Activated naive CD4-positive, alpha-beta T cell treated with anti-CD3 and anti-CD28 coated beads, Interleukin-2, amount 10 ng/mL, durations not matched to agents 7 days and 5 days (primary cell): ENCODE data around the gene GCNT1.
"Not testable (repeated sequence)": the region's sequence is repeated elsewhere in the genome, so short reads cannot be mapped to it uniquely, and the experiment has no call there.

Source experiments
- CTCF ChIA-PET: fragments of 350-600 bp; sonication (Branson Sonifier 250); formaldehyde crosslinking; loops from one replicate; lab custom pipeline; 2021; ENCODE audit warnings: antibody characterized with exemption; lab: Charles Lee
- DNase-seq: peaks from one replicate; pipeline ENCODE4 v3.0.0-alpha.2; 2020
- H3K27ac Mint-ChIP-seq: one replicate; pipeline ENCODE4 v1.8.0; 2021; ENCODE audit warnings: mild to moderate bottlenecking, moderate library complexity, mixed read lengths
- H3K27me3 Mint-ChIP-seq: one replicate; pipeline ENCODE4 v1.8.0; 2021; ENCODE audit warnings: mild to moderate bottlenecking, mixed read lengths
- H3K36me3 Mint-ChIP-seq: one replicate; pipeline ENCODE4 v1.8.0; 2021; ENCODE audit warnings: mixed read lengths
- H3K4me1 Mint-ChIP-seq: one replicate; pipeline ENCODE4 v1.8.0; 2021; ENCODE audit warnings: mixed read lengths
- H3K4me3 Mint-ChIP-seq: one replicate; pipeline ENCODE4 v1.8.0; 2021; ENCODE audit warnings: mild to moderate bottlenecking, moderate library complexity, mixed read lengths
- H3K9me3 Mint-ChIP-seq: one replicate; pipeline ENCODE4 v1.8.0; 2021; ENCODE audit warnings: mixed read lengths

GCNT1 gene

DNA sequence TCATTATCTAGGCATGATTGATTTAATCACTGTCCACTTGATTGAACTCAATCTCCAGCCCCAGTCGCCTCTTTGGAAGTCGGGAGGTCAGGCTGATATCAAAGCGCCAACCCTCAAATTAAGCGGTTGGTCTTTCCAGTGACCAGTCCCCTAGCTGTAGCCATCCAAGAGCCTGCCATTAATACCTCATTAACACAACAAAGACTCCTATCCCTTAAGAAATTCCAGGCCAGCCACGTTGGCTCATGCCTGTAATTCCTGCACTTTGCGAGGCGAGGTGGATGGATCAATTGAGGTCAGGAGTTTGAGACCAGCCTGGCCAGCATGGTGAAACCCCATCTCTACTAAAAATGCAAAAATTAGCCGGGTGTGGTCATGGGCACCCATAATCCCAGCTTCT, 27.4 kb upstream of the GCNT1 start:
- no peak for DNase-seq
- no peaks in the 10 kb centered on the region for H3K4me1 Mint-ChIP-seq
- peaks cover 4% of the 10 kb centered on the region for H3K27me3 Mint-ChIP-seq
- CTCF ChIA-PET, result no interaction called here
- H3K36me3 Mint-ChIP-seq, result no peaks in the 10 kb centered on the region
- H3K9me3 Mint-ChIP-seq, result no peaks in the 10 kb centered on the region
- H3K27ac Mint-ChIP-seq, result no peak overlapping the region
- no peak overlapping the region for H3K4me3 Mint-ChIP-seq

DNA sequence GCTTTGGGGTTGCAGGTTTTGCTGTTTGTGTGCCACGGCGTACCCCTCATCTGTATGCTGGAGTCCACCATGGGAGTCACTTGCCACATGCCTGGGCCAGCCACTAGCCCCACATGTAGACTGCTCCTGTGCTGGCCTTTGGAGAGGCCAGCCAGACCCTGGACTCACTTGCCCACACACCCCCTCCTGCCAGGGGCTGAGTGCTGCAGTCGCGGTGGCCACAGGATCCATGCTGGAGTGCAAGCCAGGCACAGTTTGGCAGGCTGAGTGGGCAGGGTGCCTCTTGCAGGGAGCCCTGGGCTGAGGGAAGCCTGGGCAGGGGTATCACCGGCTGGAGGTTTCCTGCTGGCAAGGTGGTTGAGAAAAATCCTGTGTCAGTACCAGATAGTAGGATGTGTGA, 25.6 kb upstream of the GCNT1 start:
- CTCF ChIA-PET, result no interaction called here
- Mint-ChIP-seq H3K4me3 (no peak overlapping the region), H3K9me3 (no peaks in the 10 kb centered on the region), H3K27ac (no peak overlapping the region), H3K27me3 (peaks cover 4% of the 10 kb centered on the region), H3K4me1 (peaks cover 5% of the 10 kb centered on the region), H3K36me3 (no peaks in the 10 kb centered on the region)
- no peak for DNase-seq

DNA sequence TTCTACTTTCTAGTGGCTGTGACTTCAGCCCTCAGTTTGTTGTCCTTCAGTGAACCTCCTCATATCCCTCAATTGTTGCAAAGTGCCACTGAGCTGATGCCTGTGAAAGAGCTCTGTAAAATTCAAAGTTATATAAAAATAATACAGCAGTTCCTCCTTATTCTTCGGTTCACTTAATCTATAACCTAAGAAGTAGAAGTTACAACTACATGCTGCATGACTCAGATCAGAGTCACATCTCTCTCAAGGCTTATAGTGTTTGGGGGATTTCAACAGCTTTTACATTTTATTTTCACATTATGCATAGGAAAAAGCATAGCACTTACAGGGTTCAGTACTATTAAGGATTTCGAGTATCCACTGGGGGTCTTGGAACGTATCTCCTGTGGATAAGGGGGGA, 25.1 kb upstream of the GCNT1 start:
- DNase-seq, result no peak
- Mint-ChIP-seq H3K4me1 (peaks cover 8% of the 10 kb centered on the region), H3K27me3 (peaks cover 4% of the 10 kb centered on the region), H3K4me3 (no peak overlapping the region), H3K9me3 (no peaks in the 10 kb centered on the region), H3K27ac (no peak overlapping the region), H3K36me3 (no peaks in the 10 kb centered on the region)
- CTCF ChIA-PET, result no interaction called here

DNA sequence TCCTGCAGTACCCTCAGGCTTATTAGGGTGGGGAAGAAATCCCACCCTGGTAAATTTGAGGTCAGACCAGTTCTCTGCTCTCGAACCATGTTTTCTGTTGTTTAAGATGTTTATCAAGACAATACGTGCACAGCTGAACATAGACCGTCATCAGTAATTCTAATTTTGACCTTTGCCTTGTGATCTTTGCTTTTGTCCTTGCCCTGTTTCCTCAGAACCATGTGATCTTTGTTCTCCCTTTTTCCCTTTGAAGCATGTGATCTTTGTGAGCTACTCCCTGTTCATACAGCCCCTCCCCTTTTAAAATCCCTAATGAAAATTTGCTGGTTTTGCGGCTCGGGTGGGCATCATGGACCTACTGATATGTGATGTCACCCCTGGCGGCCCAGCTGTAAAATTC, 24.1 kb upstream of the GCNT1 start:
- H3K27ac Mint-ChIP-seq, H3K36me3 Mint-ChIP-seq, H3K4me3 Mint-ChIP-seq, H3K4me1 Mint-ChIP-seq, H3K27me3 Mint-ChIP-seq, H3K9me3 Mint-ChIP-seq, CTCF ChIA-PET, DNase-seq: not testable (repeated sequence)

DNA sequence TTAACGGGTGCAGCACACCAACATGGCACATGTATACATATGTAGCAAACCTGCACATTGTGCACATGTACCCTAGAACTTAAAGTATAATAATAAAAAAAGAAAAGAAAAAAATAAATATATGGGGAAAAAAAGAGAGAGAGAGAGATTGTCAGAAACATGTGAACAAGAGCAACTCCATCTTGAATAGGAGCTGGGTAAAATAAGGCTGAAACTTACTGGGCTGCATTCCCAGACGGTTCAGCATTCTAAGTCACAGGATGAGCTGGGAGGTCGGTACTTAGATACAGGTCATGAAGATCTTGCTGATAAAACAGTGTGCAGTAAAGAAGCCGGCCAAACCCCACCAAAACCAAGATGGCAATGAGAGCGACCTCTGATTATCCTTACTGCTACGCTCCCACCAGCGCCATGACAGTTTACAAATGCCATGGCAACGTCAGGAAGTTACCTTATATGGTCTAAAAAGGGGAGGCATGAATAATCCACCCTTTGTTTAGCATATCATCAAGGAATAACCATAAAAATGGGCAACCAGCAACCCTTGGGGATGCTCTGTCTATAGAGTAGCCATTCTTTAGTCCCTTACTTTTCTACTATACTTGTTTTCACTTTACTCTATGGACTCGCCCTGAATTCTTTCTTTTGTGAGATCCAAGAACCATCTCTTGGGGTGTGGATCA, 21.8 kb upstream of the GCNT1 start:
- CTCF ChIA-PET, result interaction anchor here (0.7 kb wide), 1 partner anchor 37 kb away, joined by 3 read pairs; no protein-coding TSS in a partner anchor
- H3K27ac Mint-ChIP-seq, DNase-seq, H3K36me3 Mint-ChIP-seq, H3K4me3 Mint-ChIP-seq, H3K27me3 Mint-ChIP-seq, H3K9me3 Mint-ChIP-seq: not testable (repeated sequence)
- peaks cover 17% of the 10 kb centered on the region for H3K4me1 Mint-ChIP-seq

DNA sequence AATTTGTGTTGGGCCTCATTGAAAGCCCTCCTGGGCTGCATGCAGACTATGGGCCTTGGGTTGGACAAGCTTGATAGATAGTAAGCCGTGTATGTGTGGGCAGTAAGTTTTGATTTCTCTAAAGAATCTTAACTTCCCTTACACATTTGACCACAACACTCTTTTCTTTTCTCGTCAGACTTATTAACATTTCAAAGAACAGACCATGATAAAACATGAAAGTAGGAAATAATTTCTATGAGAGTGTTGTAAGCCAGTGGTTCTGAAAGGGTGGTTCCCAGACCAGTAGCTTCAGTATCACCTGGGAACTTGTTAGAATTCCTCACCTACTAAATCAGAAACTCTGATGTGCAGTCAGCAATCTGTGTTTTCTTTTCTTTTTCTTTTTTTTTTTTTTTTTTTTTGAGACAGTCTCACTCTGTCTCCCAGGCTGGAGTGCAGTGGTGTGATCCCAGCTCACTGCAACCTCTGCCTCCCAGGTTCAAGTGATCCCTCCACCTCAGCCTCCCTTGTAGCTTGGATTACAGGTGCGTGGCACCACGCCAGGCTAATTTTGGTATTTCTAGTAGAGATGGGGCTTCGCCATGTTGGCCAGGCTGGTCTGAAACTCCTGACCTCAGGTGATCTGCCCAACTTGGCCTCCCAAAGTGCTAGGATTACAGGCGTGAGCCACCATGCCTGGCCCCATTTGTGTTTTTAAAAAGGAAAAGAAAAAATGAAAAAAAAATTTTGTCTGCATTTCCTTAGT, 20.0 kb upstream of the GCNT1 start:
- H3K27ac Mint-ChIP-seq, result no peak overlapping the region
- H3K36me3 Mint-ChIP-seq, result no peaks in the 10 kb centered on the region
- H3K9me3 Mint-ChIP-seq, result no peaks in the 10 kb centered on the region
- CTCF ChIA-PET, result interaction anchor here (0.7 to 1.3 kb wide), 3 partner anchors 8 to 33 kb away, joined by 3 to 4 read pairs (median 3); no protein-coding TSS in a partner anchor
- peaks cover 17% of the 10 kb centered on the region for H3K4me1 Mint-ChIP-seq
- DNase-seq, result no peak
- H3K4me3 Mint-ChIP-seq, result no peak overlapping the region
- H3K27me3 Mint-ChIP-seq, result peaks cover 3% of the 10 kb centered on the region

DNA sequence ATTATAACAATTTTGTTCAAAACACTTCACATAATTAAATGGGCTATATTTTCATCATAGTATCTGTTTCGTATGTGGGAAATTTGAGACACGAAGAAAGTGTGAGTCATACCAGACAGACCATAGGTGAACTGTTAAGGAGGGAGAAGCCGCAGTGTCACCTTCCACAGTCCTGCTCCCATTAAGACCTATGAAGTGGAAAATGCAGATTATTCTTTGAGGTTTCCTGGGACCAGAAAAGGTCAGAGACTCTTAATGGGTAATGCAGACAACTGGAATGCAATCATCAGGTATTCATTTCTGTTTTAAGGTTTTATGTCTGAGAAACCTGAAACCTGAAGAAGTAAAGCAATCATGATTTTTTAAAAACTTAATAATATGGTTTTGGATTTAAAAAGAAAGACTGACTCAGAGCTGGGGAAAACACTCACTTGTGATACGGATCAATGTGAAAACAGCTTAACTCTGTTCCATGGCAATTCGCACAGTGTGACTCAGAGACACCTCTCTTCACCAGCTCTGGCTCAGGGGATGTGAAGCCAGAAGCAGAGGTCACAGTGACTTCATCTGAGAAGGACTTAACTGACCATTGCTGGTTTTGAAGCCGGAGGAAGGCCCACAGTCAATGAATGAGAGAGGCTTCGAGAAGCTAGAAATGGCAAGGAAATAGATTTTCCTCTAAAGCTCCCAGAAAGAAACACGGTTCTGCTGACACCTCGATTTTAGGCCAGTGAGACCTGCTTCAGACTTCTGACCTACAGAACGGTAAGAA, 17.2 kb upstream of the GCNT1 start:
- peaks cover 7% of the 10 kb centered on the region for H3K27me3 Mint-ChIP-seq
- H3K4me1 Mint-ChIP-seq, result peaks cover 20% of the 10 kb centered on the region
- DNase-seq, result no peak
- CTCF ChIA-PET, result interaction anchor here (0.7 to 2.2 kb wide), 6 partner anchors 18 to 262 kb away, joined by 3 to 7 read pairs (median 4); partner anchors contain the start of gene RFK
- no peak overlapping the region for H3K27ac Mint-ChIP-seq
- H3K4me3 Mint-ChIP-seq, result no peak overlapping the region
- H3K9me3 Mint-ChIP-seq, result no peaks in the 10 kb centered on the region
- no peaks in the 10 kb centered on the region for H3K36me3 Mint-ChIP-seq

DNA sequence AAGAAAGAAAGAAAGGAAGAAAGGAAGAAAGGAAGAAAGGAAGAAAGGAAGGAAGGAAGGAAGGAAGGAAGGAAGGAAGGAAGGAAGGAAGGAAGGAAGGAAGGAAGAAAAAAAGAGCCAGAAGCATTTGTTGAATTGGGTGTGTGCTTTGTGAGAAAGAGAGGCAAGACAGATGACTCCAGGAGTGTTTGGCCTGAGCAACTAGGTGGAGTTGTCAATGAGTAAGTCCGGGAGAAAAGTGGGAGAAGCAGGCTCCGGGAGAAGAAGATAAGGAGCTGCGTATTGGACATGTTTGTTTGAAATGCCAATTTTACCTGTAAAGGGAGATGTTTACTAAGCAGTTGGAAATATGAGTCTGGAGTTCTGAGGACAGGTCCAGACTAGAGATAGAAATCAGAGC, 15.1 kb upstream of the GCNT1 start:
- Mint-ChIP-seq H3K9me3 (no peaks in the 10 kb centered on the region), H3K36me3 (no peaks in the 10 kb centered on the region), H3K27me3 (peaks cover 7% of the 10 kb centered on the region), H3K4me3 (no peak overlapping the region), H3K27ac (no peak overlapping the region), H3K4me1 (peaks cover 11% of the 10 kb centered on the region)
- no peak for DNase-seq
- CTCF ChIA-PET, result interaction anchor here (1.6 to 6.7 kb wide), 2 partner anchors 39 to 215 kb away, joined by 3 to 94 read pairs; no protein-coding TSS in a partner anchor

DNA sequence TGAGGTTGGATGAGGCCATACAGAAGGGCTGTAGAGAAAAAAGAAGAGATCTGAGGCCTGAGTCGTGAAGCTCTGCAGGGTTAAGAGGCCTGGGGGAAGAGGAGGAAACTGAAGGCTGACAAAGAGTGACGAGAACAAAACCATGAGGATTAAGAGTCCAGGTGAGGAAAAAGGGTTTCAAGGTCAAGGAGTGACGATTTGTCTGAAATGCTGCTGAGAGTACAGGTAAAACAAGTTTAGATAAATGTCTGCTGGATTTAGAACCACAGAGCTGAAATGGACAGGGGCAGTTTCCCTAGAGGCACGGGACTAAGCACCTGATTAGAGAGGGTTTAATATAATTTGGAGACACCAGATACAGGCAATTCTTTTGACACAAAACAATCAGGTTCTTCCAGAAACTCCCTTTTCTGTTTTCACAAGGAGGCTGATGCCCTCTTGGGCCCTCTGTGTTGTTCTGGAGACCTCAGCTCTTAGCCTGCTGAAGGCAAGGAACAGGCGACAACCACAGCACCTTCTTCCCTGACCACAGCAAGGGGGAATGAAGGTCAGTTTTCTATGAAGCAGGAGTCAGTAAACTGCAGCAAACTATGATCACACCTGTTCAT, 14.6 kb upstream of the GCNT1 start:
- no peak overlapping the region for H3K4me3 Mint-ChIP-seq
- peaks cover 7% of the 10 kb centered on the region for H3K27me3 Mint-ChIP-seq
- DNase-seq, result no peak
- H3K36me3 Mint-ChIP-seq, result no peaks in the 10 kb centered on the region
- H3K4me1 Mint-ChIP-seq, result peaks cover 10% of the 10 kb centered on the region
- H3K27ac Mint-ChIP-seq, result no peak overlapping the region
- CTCF ChIA-PET, result interaction anchor here (0.9 to 6.7 kb wide), 5 partner anchors 12 to 250 kb away, joined by 3 to 94 read pairs (median 13); no protein-coding TSS in a partner anchor
- H3K9me3 Mint-ChIP-seq, result no peaks in the 10 kb centered on the region

DNA sequence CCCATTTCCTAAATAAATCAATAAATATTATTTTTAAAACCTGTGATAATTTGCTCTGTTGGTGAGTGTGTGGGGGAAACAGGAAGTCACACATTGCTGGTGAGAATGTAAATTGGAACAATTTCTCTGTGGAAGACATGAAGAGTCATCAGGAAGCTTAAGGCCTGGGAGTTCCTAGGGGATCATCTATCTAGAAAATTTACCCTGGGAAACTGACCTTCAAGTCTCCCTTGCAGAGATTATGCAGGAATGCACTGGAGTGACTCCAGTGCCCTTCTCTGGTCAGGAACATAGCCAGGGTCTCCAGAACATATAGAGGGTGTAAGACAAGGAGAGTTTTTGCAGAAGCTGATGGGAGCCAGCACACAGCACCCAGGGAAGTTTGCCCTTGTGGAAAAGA, 13.0 kb upstream of the GCNT1 start:
- no peaks in the 10 kb centered on the region for H3K36me3 Mint-ChIP-seq
- H3K27ac Mint-ChIP-seq, result no peak overlapping the region
- CTCF ChIA-PET, result interaction anchor here (0.7 to 6.7 kb wide), 7 partner anchors 10 to 259 kb away, joined by 3 to 94 read pairs (median 4); partner anchors contain the start of gene RFK
- peaks cover 7% of the 10 kb centered on the region for H3K27me3 Mint-ChIP-seq
- H3K9me3 Mint-ChIP-seq, result no peaks in the 10 kb centered on the region
- H3K4me1 Mint-ChIP-seq, result peaks cover 8% of the 10 kb centered on the region
- H3K4me3 Mint-ChIP-seq, result no peak overlapping the region
- DNase-seq, result no peak

DNA sequence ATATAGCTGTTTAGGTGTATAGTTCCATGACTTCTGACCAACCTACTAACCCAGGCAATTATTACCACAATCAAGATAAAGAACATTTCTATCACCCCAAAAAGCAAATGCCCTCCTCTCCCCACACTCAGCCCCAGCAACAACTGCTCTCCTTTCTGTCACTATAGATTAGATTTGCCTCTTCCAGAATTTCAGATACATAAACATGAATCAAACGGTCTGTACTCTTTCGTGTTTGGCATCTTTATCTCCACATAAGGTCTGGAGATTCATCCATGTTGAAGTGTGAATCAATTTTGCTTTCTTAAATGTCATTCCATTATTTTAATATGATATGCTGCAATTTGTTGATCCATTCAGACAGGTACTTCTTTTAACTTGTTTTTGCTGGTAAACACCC, 10.5 kb upstream of the GCNT1 start:
- H3K4me3 Mint-ChIP-seq, result no peak overlapping the region

DNA sequence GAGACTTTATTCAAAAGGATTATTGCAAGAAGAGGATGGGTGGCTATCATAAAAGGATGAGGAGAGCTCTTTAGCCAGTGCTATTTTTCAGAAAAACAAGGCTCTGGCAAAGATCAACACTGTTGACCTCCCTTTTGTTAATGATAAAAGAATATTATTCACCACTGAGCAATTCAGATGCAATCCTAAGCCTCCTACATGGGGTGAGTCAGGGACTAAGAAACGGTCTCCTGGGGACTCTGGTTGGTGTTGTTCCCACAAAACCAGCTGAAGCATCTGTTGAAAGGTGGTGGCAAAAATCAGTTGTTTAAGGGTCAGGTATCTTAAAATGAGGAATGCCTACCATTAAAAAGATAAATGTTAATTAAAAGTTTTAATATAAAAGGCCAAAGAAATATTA, 7.7 kb upstream of the GCNT1 start:
- Mint-ChIP-seq H3K36me3 (no peaks in the 10 kb centered on the region), H3K27me3 (peaks cover 4% of the 10 kb centered on the region), H3K4me3 (no peak overlapping the region), H3K4me1 (peaks cover 6% of the 10 kb centered on the region), H3K27ac (no peak overlapping the region), H3K9me3 (no peaks in the 10 kb centered on the region)
- DNase-seq, result no peak
- CTCF ChIA-PET, result interaction anchor here (1.1 to 1.2 kb wide), 2 partner anchors 205 to 208 kb away, joined by 3 to 5 read pairs; no protein-coding TSS in a partner anchor

More for the DNA sequence above, 10.5 kb upstream of the GCNT1 start:
- no peaks in the 10 kb centered on the region for H3K36me3 Mint-ChIP-seq
- peaks cover 3% of the 10 kb centered on the region for H3K4me1 Mint-ChIP-seq
- CTCF ChIA-PET, result interaction anchor here (0.6 to 6.7 kb wide), 7 partner anchors 44 to 256 kb away, joined by 3 to 94 read pairs (median 5); no protein-coding TSS in a partner anchor
- H3K27me3 Mint-ChIP-seq, result peaks cover 11% of the 10 kb centered on the region
- no peaks in the 10 kb centered on the region for H3K9me3 Mint-ChIP-seq
- no peak for DNase-seq
- no peak overlapping the region for H3K27ac Mint-ChIP-seq

DNA sequence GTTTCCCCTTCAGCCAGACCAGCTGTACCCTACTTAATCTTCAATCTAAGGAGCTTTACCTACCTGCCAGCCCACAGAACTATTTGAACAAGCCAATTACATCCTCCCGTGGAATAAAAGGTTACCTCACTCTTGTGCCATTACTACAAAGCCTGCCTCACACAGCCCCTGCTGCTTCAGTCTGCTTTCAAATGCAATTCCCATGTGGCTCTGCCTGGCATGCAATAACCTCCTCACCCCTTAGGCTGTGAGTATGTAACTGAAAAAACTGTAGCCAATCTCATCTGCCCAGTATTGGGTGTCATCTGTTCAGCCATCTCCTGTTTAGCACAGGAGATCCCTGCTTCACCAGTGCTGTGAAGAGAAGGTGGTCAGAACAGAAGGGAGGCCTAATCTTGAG, 6.1 kb upstream of the GCNT1 start:
- Mint-ChIP-seq H3K36me3 (no peaks in the 10 kb centered on the region), H3K9me3 (no peaks in the 10 kb centered on the region), H3K27ac (no peak overlapping the region), H3K4me3 (no peak overlapping the region), H3K4me1 (peaks cover 14% of the 10 kb centered on the region), H3K27me3 (peaks cover 4% of the 10 kb centered on the region)
- CTCF ChIA-PET, result no interaction called here
- DNase-seq, result no peak
